K562 (cell line): ENCODE measurements around the gene SLC22A6. TPM values are rescaled to one million over a fixed set of nuclear protein-coding genes. Genes with fewer than 3 reads are reported as not detected.
A peak's percentile ranks its signal among the peaks of the same experiment; 100 is the strongest.

Experiments used
- BDP1 ChIP-seq: IDR thresholded peaks from 3 replicates; pipeline ENCODE4 v1.6.1; 2011; ENCODE audit not compliant: insufficient read length, insufficient read depth
- BHLHE40 ChIP-seq: IDR thresholded peaks from 2 replicates; pipeline ENCODE4 v1.6.1; 2011; ENCODE audit warnings: low read length, improper control_type of control experiment
- CEBPG ChIP-seq, 3 experiments: fragments of 200-800 bp in 1 of 3; sonication (Bioruptor generic) in 1 of 3; sonication (generic) in 1 of 3; formaldehyde crosslinking in 1 of 3; IDR thresholded peaks in 2 of 3; conservative IDR thresholded peaks in 1 of 3; 2 replicates each; pipeline versions ENCODE4 v1.6.1 to v1.8.0; 2016 to 2022; ENCODE audit warnings: missing compliant biosample characterization in 2 of 3, missing genetic modification characterization in 2 of 3, mild to moderate bottlenecking in 1 of 3, missing genetic modification reagents in 1 of 3
- ESRRA ChIP-seq: fragments of 450-650 bp; IDR thresholded peaks from 2 replicates; pipeline ENCODE4 v1.6.1; 2014; ENCODE audit warnings: low read depth, mild to moderate bottlenecking, moderate library complexity, borderline replicate concordance
- HMGN3 ChIP-seq: IDR thresholded peaks from 2 replicates; pipeline ENCODE4 v1.6.1; 2011; ENCODE audit warnings: borderline replicate concordance, low read depth, mild to moderate bottlenecking, mixed read lengths, low read length; ENCODE audit not compliant: insufficient read length; ENCODE audit errors: extremely low read depth
- L3MBTL2 ChIP-seq: fragments of 450-650 bp; IDR thresholded peaks from 2 replicates; pipeline ENCODE4 v1.6.1; 2016; ENCODE audit warnings: mild to moderate bottlenecking, moderate library complexity
- POLR2AphosphoS2 ChIP-seq: IDR thresholded peaks from 2 replicates; pipeline ENCODE4 v1.6.1; 2012; ENCODE audit warnings: low read length, improper control_type of control experiment
- YY1 ChIP-seq, 3 experiments: IDR thresholded peaks; 2 replicates each; pipeline ENCODE4 v1.6.1; 2011; ENCODE audit warnings: low read length in 2 of 3, mild to moderate bottlenecking in 2 of 3, moderate library complexity in 2 of 3, borderline replicate concordance in 1 of 3, control low read depth in 1 of 3, low read depth in 1 of 3; ENCODE audit not compliant: insufficient read depth in 3 of 3, insufficient replicate concordance in 2 of 3, control insufficient read depth in 1 of 3, insufficient read length in 1 of 3; ENCODE audit errors: extremely low read depth in 1 of 3
- ZBTB12 ChIP-seq: fragments of 250-450 bp; sonication (Bioruptor Pico); IDR thresholded peaks from 2 replicates; pipeline ENCODE4 v1.4.0; 2020
- ZNF253 ChIP-seq: fragments of 250-450 bp; sonication (Bioruptor Pico); conservative IDR thresholded peaks from 2 replicates; pipeline ENCODE4 v1.6.1; 2021; ENCODE audit warnings: mild to moderate bottlenecking
- ZSCAN29 ChIP-seq: fragments of 450-650 bp; IDR thresholded peaks from 2 replicates; pipeline ENCODE4 v1.6.1; 2017
- polyA plus RNA-seq, 8 experiments: library from polyadenylated mRNA; depleted of rRNA in 4 of 8; stranded (reverse) in 5 of 8; unstranded in 3 of 8; fragments of >200 nt; fragmentation: Nextera tagmentation in 2 of 8; fragmentation: Illumina TruSeq in 1 of 8; extraction: Ambion mirVana in 2 of 8; extraction: Trizol in 1 of 8; gene quantifications; 2 replicates each; pipeline versions ENCODE4 v1.2.1 to v1.2.3, GENCODE V29; 2011 to 2014; ENCODE audit warnings: inconsistent platforms in 1 of 8, missing spikeins in 1 of 8
- total RNA-seq, 7 experiments: library from RNA; depleted of rRNA in 6 of 7; stranded (reverse); fragments of >200 nt in 6 of 7; fragmentation: Illumina TruSeq in 2 of 7; extraction: Trizol in 2 of 7; gene quantifications; 2 replicates each; pipeline versions ENCODE4 v1.2.1 to v1.2.3, GENCODE V29; 2011 to 2021; ENCODE audit warnings: low replicate concordance in 1 of 7
- TF ChIP-seq, protein P1 (sequence below): fragments of 450-650 bp; IDR thresholded peaks from 2 replicates; pipeline ENCODE4 v1.6.1; 2017; ENCODE audit warnings: mild to moderate bottlenecking, moderate library complexity
- TF ChIP-seq, protein P2 (sequence below), 2 experiments: fragments of 250-450 bp in 1 of 2; fragments of 450-650 bp in 1 of 2; sonication (Bioruptor Pico) in 1 of 2; IDR thresholded peaks; 2 replicates each; pipeline versions ENCODE4 v1.6.1 to v1.8.0; 2016 to 2021; ENCODE audit warnings: mild to moderate bottlenecking in 2 of 2, moderate library complexity in 2 of 2, missing compliant biosample characterization in 1 of 2, missing genetic modification characterization in 1 of 2
- TF ChIP-seq, protein P3 (sequence below), 2 experiments: IDR thresholded peaks; 2 replicates each; pipeline ENCODE4 v1.6.1; 2011; ENCODE audit warnings: borderline replicate concordance in 1 of 2, control low read depth in 1 of 2, low read depth in 1 of 2, low read length in 1 of 2, mild to moderate bottlenecking in 1 of 2, mixed read lengths in 1 of 2, moderate library complexity in 1 of 2; ENCODE audit not compliant: insufficient read depth in 1 of 2, insufficient read length in 1 of 2, poor library complexity in 1 of 2, severe bottlenecking in 1 of 2; ENCODE audit errors: extremely low read depth in 1 of 2

SLC22A6 gene
- total and polyA plus RNA-seq, 9 of the 15 experiments (the other 6 are each of a cell fraction or from before 2014, with no cell fraction given): not detected

DNA sequence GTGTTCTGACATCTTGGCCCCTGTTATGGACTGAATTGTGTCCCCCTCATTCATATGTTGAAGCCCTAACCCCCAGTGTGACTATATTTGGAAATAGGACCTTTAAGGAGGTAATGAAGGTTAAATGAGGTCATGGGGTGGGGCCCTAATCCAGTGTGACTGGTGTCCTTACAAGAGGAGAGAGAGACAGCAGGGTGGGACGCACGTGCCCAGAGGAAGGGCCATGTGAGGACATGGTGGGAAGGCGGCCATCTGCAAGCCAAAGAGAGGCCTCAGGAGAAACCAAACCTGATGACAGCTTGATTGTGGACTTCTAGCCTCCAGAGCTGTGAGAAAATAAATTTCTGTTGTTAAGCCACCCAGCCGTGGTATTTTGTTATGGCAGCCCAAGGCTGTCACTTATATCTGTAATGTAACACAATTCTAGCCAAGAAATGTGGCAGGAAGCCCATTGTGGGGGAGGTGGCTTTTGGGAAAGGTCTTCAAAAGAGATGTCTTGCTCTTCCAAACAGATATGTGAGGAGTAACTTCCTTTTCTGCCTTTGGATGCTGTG, 23.7 kb downstream of the SLC22A6 start (continued):
- TF ChIP-seq ESRRA (peak; percentile 54; the same call in 1 of the 2 replicates), ZNF253 (CRISPR knock-in tag) (no peak), CEBPG (CRISPR knock-in tag; IDR thresholded peaks at IDR 0.05) (no peak), CEBPG (tag; conservative IDR thresholded peaks at IDR 0.05 in 1 of 2, IDR thresholded peaks at IDR 0.05 in 1 of 2) (no peak), ZBTB12 (CRISPR knock-in tag) (no peak), YY1 (IDR thresholded peaks at IDR 0.05; ENCODE audit: borderline replicate concordance in 1 of 3, control insufficient read depth in 1 of 3, extremely low read depth in 1 of 3, insufficient read depth in 3 of 3, insufficient read length in 1 of 3, insufficient replicate concordance in 2 of 3, low read depth in 1 of 3, low read length in 2 of 3) (no peak), BDP1 (no peak), L3MBTL2 (peak; percentile 84), POLR2AphosphoS2 (no peak), HMGN3 (no peak), BHLHE40 (peak; percentile 85), ZSCAN29 (no peak)
- TF ChIP-seq, protein P1, sequence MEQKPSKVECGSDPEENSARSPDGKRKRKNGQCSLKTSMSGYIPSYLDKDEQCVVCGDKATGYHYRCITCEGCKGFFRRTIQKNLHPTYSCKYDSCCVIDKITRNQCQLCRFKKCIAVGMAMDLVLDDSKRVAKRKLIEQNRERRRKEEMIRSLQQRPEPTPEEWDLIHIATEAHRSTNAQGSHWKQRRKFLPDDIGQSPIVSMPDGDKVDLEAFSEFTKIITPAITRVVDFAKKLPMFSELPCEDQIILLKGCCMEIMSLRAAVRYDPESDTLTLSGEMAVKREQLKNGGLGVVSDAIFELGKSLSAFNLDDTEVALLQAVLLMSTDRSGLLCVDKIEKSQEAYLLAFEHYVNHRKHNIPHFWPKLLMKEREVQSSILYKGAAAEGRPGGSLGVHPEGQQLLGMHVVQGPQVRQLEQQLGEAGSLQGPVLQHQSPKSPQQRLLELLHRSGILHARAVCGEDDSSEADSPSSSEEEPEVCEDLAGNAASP: peak; percentile 63
- TF ChIP-seq, protein P2, sequence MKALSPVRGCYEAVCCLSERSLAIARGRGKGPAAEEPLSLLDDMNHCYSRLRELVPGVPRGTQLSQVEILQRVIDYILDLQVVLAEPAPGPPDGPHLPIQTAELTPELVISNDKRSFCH (CRISPR knock-in tag; IDR thresholded peaks at IDR 0.05): no peak
- TF ChIP-seq, protein P2 (tag; IDR thresholded peaks at IDR 0.05): peak; percentile 22; the same call in 1 of the 2 replicates
- TF ChIP-seq, protein P3, sequence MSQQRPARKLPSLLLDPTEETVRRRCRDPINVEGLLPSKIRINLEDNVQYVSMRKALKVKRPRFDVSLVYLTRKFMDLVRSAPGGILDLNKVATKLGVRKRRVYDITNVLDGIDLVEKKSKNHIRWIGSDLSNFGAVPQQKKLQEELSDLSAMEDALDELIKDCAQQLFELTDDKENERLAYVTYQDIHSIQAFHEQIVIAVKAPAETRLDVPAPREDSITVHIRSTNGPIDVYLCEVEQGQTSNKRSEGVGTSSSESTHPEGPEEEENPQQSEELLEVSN (IDR thresholded peaks at IDR 0.05; ENCODE audit: borderline replicate concordance in 1 of 2, extremely low read depth in 1 of 2, insufficient read depth in 1 of 2, insufficient read length in 1 of 2, low read depth in 1 of 2, low read length in 1 of 2, poor library complexity in 1 of 2, severe bottlenecking in 1 of 2): peak; percentile 52 to 63
